HepG2 (cell line): Measurements from ENCODE around the gene RBM43. TPM values are rescaled to one million over a fixed set of nuclear protein-coding genes. Genes with fewer than 3 reads are reported as not detected.

Source experiments
- ATAC-seq: fragments of 200-7000 bp; cut with Tn5 transposase; 3 replicates; pipeline ENCODE4 v1.9.1; 2020; ENCODE audit warnings: mild to moderate bottlenecking, moderate library complexity
- BruUV-seq: library from RNA; stranded (reverse); fragments of 400-500 nt; replicated peaks from 2 replicates; lab custom pipeline; 2021; lab: Mats Ljungman, UMichigan
- CTCF ChIA-PET: fragments of 300-600 bp; formaldehyde crosslinking; extraction: SDS; loops from one replicate; lab custom pipeline; 2021; ENCODE audit warnings: low total read pairs, inconsistent platforms, low intra/inter-chr PET ratio; lab: Yijun Ruan, JAX
- POLR2A ChIA-PET: fragments of 350-600 bp; sonication (Branson Sonifier 250); formaldehyde crosslinking; loops from one replicate; lab custom pipeline; 2020; ENCODE audit warnings: antibody characterized with exemption, inconsistent platforms; lab: Yijun Ruan, JAX
- DNase-seq: peaks from one replicate; pipeline ENCODE4 v3.0.0-alpha.2; 2015; ENCODE audit warnings: low spot score
- FAIRE-seq: peaks from 3 replicates; lab custom pipeline; 2011; peaks lifted over from hg19 to GRCh38; lab: Jason Lieb, UNC
- H2AFZ ChIP-seq: one replicate; pipeline ENCODE4 v1.6.1; 2011; ENCODE audit warnings: low read length, inconsistent platforms
- H3K27ac ChIP-seq: fragments of 300-600 bp; 3 replicates; pipeline ENCODE4 v1.8.0; 2011; ENCODE audit warnings: mixed run types, mild to moderate bottlenecking, mixed read lengths, low read length, inconsistent platforms; ENCODE audit not compliant: insufficient read depth; ENCODE audit errors: extremely low read length
- H3K27me3 ChIP-seq, 2 experiments: fragments of 200-600 bp in 1 of 2; 2 replicates in 1 of 2; 3 replicates in 1 of 2; pipeline versions ENCODE4 v1.6.0 to v1.8.0; 2011; ENCODE audit warnings: low read length in 2 of 2, mild to moderate bottlenecking in 2 of 2, moderate library complexity in 2 of 2, inconsistent platforms in 1 of 2; ENCODE audit not compliant: insufficient read depth in 2 of 2, control insufficient read depth in 1 of 2
- H3K36me3 ChIP-seq, 2 experiments: fragments of 200-600 bp in 1 of 2; replicated peaks in 1 of 2; 2 replicates in 1 of 2; 3 replicates in 1 of 2; pipeline versions ENCODE4 v1.5.1 to v1.8.0; 2011; ENCODE audit warnings: low read length in 2 of 2, inconsistent platforms in 1 of 2; ENCODE audit not compliant: insufficient read depth in 2 of 2, control insufficient read depth in 1 of 2
- H3K4me1 ChIP-seq: 2 replicates; pipeline ENCODE4 v1.5.1; 2012; ENCODE audit warnings: low read length, inconsistent platforms; ENCODE audit not compliant: insufficient read depth
- H3K4me2 ChIP-seq: 2 replicates; pipeline ENCODE4 v1.6.0; 2011; ENCODE audit warnings: low read depth, low read length, inconsistent platforms
- H3K4me3 ChIP-seq, 3 experiments: fragments of 200-600 bp in 1 of 3; sonication (generic), shearing (Covaris generic) in 1 of 3; replicated peaks in 1 of 3; 2 replicates each; pipeline ENCODE4 v1.5.1; 2011 to 2016; ENCODE audit warnings: low read length in 3 of 3, inconsistent platforms in 2 of 3, low read depth in 2 of 3, mild to moderate bottlenecking in 2 of 3, control low read depth in 1 of 3, mixed read lengths in 1 of 3; ENCODE audit not compliant: insufficient read depth in 1 of 3
- H3K79me2 ChIP-seq: one replicate; pipeline ENCODE4 v1.6.1; 2011; ENCODE audit warnings: low read length, inconsistent platforms; ENCODE audit not compliant: insufficient read depth
- H3K9ac ChIP-seq: 2 replicates; pipeline ENCODE4 v1.6.0; 2011; ENCODE audit warnings: mild to moderate bottlenecking, low read depth, low read length, inconsistent platforms; ENCODE audit not compliant: insufficient read depth
- H3K9me3 ChIP-seq: 2 replicates; pipeline ENCODE4 v1.5.1; 2012; ENCODE audit warnings: mild to moderate bottlenecking, low read length
- H4K20me1 ChIP-seq: 2 replicates; pipeline ENCODE4 v1.6.0; 2011; ENCODE audit warnings: inconsistent platforms, mild to moderate bottlenecking, low read length, moderate library complexity; ENCODE audit not compliant: insufficient read depth
- CSRNP2 ChIP-seq: sonication (generic); formaldehyde crosslinking; conservative IDR thresholded peaks from 2 replicates; pipeline ENCODE4 v1.8.0; 2022; ENCODE audit warnings: low read depth, missing genetic modification reagents
- ETV6 ChIP-seq: sonication (generic); formaldehyde crosslinking; conservative IDR thresholded peaks from 2 replicates; pipeline ENCODE4 v1.4.0; 2020; ENCODE audit warnings: missing genetic modification reagents
- FOXA3 ChIP-seq: IDR thresholded peaks from 2 replicates; pipeline ENCODE4 v1.6.1; 2016; ENCODE audit warnings: missing genetic modification reagents, missing compliant biosample characterization
- HOXA3 ChIP-seq: sonication (generic); formaldehyde crosslinking; IDR thresholded peaks from 2 replicates; pipeline ENCODE4 v1.5.0; 2020; ENCODE audit warnings: missing genetic modification reagents
- KDM2A ChIP-seq: sonication (generic); formaldehyde crosslinking; IDR thresholded peaks from 2 replicates; pipeline ENCODE4 v1.4.0; 2020; ENCODE audit warnings: low read depth, missing genetic modification reagents, borderline replicate concordance
- KDM5A ChIP-seq: fragments of 200-600 bp; sonication (generic); IDR thresholded peaks from 2 replicates; pipeline ENCODE4 v1.7.0; 2018; ENCODE audit warnings: antibody characterized with exemption, mild to moderate bottlenecking, low read length, borderline replicate concordance
- MTF1 ChIP-seq: sonication (generic); formaldehyde crosslinking; IDR thresholded peaks from 2 replicates; pipeline ENCODE4 v1.5.0; 2020; ENCODE audit warnings: missing genetic modification reagents
- PLSCR1 ChIP-seq: sonication (generic); formaldehyde crosslinking; IDR thresholded peaks from 2 replicates; pipeline ENCODE4 v1.5.0; 2020; ENCODE audit warnings: missing genetic modification reagents, mild to moderate bottlenecking, borderline replicate concordance
- RBFOX2 ChIP-seq: fragments of 200-400 bp; formaldehyde crosslinking; IDR thresholded peaks from 2 replicates; pipeline ENCODE4 v1.6.1; 2017; ENCODE audit warnings: low read depth, mild to moderate bottlenecking, low read length
- RBM39 ChIP-seq: fragments of 200-400 bp; formaldehyde crosslinking; IDR thresholded peaks from one replicate; pipeline ENCODE4 v1.6.1; 2018; ENCODE audit warnings: antibody characterized with exemption, mild to moderate bottlenecking, low read depth, low read length; ENCODE audit not compliant: poor library complexity, severe bottlenecking
- SIX1 ChIP-seq: sonication (generic); formaldehyde crosslinking; IDR thresholded peaks from 2 replicates; pipeline ENCODE4 v1.4.0; 2020; ENCODE audit warnings: missing genetic modification reagents, borderline replicate concordance
- SPEN ChIP-seq: sonication (generic); formaldehyde crosslinking; IDR thresholded peaks from 2 replicates; pipeline ENCODE4 v1.5.1; 2020; ENCODE audit warnings: low read depth, mild to moderate bottlenecking, missing genetic modification reagents
- SRF ChIP-seq: IDR thresholded peaks from 2 replicates; pipeline ENCODE4 v1.6.1; 2011; ENCODE audit warnings: mild to moderate bottlenecking, low read depth, low read length, moderate library complexity
- ZBTB34 ChIP-seq: sonication (generic); formaldehyde crosslinking; IDR thresholded peaks from 2 replicates; pipeline ENCODE4 v1.8.0; 2022; ENCODE audit warnings: mild to moderate bottlenecking, missing genetic modification reagents
- ZFAT ChIP-seq: sonication (generic); formaldehyde crosslinking; conservative IDR thresholded peaks from 2 replicates; pipeline ENCODE4 v1.8.1; 2023; ENCODE audit warnings: missing genetic modification reagents, inconsistent platforms
- ZFP91 ChIP-seq: sonication (generic); formaldehyde crosslinking; IDR thresholded peaks from 2 replicates; pipeline ENCODE4 v1.9.0; 2022; ENCODE audit warnings: missing genetic modification reagents, mild to moderate bottlenecking, borderline replicate concordance
- ZMYM3 ChIP-seq: sonication (generic); formaldehyde crosslinking; IDR thresholded peaks from 2 replicates; pipeline ENCODE4 v1.5.1; 2020; ENCODE audit warnings: mild to moderate bottlenecking, missing genetic modification reagents
- ZNF24 ChIP-seq: fragments of 450-650 bp; IDR thresholded peaks from 2 replicates; pipeline ENCODE4 v1.6.1; 2017; ENCODE audit warnings: antibody characterized with exemption, mild to moderate bottlenecking
- ZNF775 ChIP-seq: sonication (generic); formaldehyde crosslinking; IDR thresholded peaks from 2 replicates; pipeline ENCODE4 v1.4.0; 2020; ENCODE audit warnings: missing genetic modification reagents, mild to moderate bottlenecking, moderate library complexity, borderline replicate concordance
- WGBS: methylation state at CpG from one replicate; pipeline ENCODE4 v1.1.6; 2017; ENCODE audit warnings: low lambda C conversion rate; 5-methylcytosine and 5-hydroxymethylcytosine counted together
- in situ Hi-C: cut with HindIII; loops from 2 replicates; pipeline ENCODE4 v1.10.0; 2017; ENCODE audit warnings: low pct_unique_long_range_greater_than_20kb; ENCODE audit not compliant: extremely low pct_ligation_motif_present
- intact Hi-C: fragments of 100-400 bp; cut with micrococcal nuclease; formaldehyde crosslinking; loops from one replicate; pipeline ENCODE4 v1.10.0; 2022; ENCODE audit not compliant: unreplicated experiment
- polyA plus RNA-seq, 8 experiments: library from polyadenylated mRNA; depleted of rRNA in 3 of 8; stranded (reverse) in 7 of 8; unstranded in 1 of 8; fragments of >200 nt; fragmentation: Illumina TruSeq in 4 of 8; extraction: Trizol in 4 of 8; gene quantifications; 2 replicates each; pipeline versions ENCODE4 v1.2.1 to v1.2.3, GENCODE V29; 2011 to 2016; ENCODE audit warnings: low read depth in 4 of 8, missing spikeins in 1 of 8, mixed read lengths in 1 of 8; ENCODE audit not compliant: insufficient read depth in 1 of 8
- total RNA-seq, 5 experiments: library from RNA; depleted of rRNA; stranded (reverse); fragments of >200 nt; fragmentation: Illumina TruSeq; extraction: Trizol; gene quantifications; 2 replicates each; pipeline ENCODE4 v1.2.3, GENCODE V29; 2016; ENCODE audit warnings: low read depth in 1 of 5

Gene RBM43
- total and polyA plus RNA-seq, 2 of the 13 experiments (the other 11 are each of a cell fraction or from before 2014, with no cell fraction given): 0.31 to 0.70 TPM

GRCh38 chr2:151252646-151253045, 9.0 kb downstream of the RBM43 start:
- Histone ChIP-seq H3K36me3 (no peaks in the 10 kb centered on the region), H3K79me2 (no peaks in the 10 kb centered on the region), H3K4me2 (no peak overlapping the region), H3K27me3 (no peaks in the 10 kb centered on the region), H3K27ac (no peak overlapping the region), H3K9ac (no peak overlapping the region), H2AFZ (no peak overlapping the region), H3K9me3 (peaks cover 20% of the 10 kb centered on the region), H3K4me1 (no peaks in the 10 kb centered on the region), H3K4me3 (no peak overlapping the region), H4K20me1 (no peaks in the 10 kb centered on the region)
- intact Hi-C loops: no loop called here
- in situ Hi-C loops: no loop called here
- ChIA-PET POLR2A (no interaction called here), CTCF (no interaction called here)
- WGBS: 32% methylated on average over 1 of the region's 1 CpG
- DNase-seq (no peak), ATAC-seq (no peak), FAIRE-seq (no peak)
- TF ChIP-seq CSRNP2 (CRISPR knock-in tag) (no peak), ZFP91 (CRISPR knock-in tag) (no peak), MTF1 (CRISPR knock-in tag) (no peak), PLSCR1 (CRISPR knock-in tag) (no peak), ZBTB34 (CRISPR knock-in tag) (no peak), ZMYM3 (CRISPR knock-in tag) (no peak), RBM39 (no peak), ZNF24 (no peak), SRF (no peak), KDM2A (CRISPR knock-in tag) (no peak), RBFOX2 (no peak), HOXA3 (CRISPR knock-in tag) (no peak), ZFAT (no peak), SIX1 (CRISPR knock-in tag) (no peak), SPEN (CRISPR knock-in tag) (no peak), ETV6 (no peak), KDM5A (no peak), ZNF775 (CRISPR knock-in tag) (no peak), FOXA3 (CRISPR knock-in tag) (no peak)
- no TSS peak for BruUV-seq
